ENCODE data around the gene G6PC1. TPM values are rescaled to one million over a fixed set of nuclear protein-coding genes. Genes with fewer than 3 reads are reported as not detected.
"Not testable (repeated sequence)": the region's sequence is repeated elsewhere in the genome, so short reads cannot be mapped to it uniquely, and the experiment has no call there.

Gene G6PC1
- total RNA-seq, 4 donors from 2014 or later: not detected

GRCh38 chr17:42865638-42866094 lies 34.9 kb upstream of the G6PC1 start:
- Histone ChIP-seq H3K4me3 (no peak overlapping the region), H3K27me3 (no peaks in the 10 kb centered on the region), H3K36me3 (no peaks in the 10 kb centered on the region), H3K9me3 (peaks cover 0 to 6% of the 10 kb centered on the region in 2 donors), H3K4me1 (no peaks in the 10 kb centered on the region), H3K27ac (no peak overlapping the region)
- TF ChIP-seq, protein P1, sequence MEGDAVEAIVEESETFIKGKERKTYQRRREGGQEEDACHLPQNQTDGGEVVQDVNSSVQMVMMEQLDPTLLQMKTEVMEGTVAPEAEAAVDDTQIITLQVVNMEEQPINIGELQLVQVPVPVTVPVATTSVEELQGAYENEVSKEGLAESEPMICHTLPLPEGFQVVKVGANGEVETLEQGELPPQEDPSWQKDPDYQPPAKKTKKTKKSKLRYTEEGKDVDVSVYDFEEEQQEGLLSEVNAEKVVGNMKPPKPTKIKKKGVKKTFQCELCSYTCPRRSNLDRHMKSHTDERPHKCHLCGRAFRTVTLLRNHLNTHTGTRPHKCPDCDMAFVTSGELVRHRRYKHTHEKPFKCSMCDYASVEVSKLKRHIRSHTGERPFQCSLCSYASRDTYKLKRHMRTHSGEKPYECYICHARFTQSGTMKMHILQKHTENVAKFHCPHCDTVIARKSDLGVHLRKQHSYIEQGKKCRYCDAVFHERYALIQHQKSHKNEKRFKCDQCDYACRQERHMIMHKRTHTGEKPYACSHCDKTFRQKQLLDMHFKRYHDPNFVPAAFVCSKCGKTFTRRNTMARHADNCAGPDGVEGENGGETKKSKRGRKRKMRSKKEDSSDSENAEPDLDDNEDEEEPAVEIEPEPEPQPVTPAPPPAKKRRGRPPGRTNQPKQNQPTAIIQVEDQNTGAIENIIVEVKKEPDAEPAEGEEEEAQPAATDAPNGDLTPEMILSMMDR (IDR thresholded peaks at IDR 0.05): no peak
- no peak for TF ChIP-seq POLR2A (IDR thresholded peaks at IDR 0.05)
- intact Hi-C loops (cut with DNase I; ENCODE audit: low total_unique reads): no loop called here
- no peak for DNase-seq

GRCh38 chr17:42866216-42866615 lies 34.4 kb upstream of the G6PC1 start:
- Histone ChIP-seq H3K4me3 (no peak overlapping the region), H3K27me3 (no peaks in the 10 kb centered on the region), H3K9me3 (peaks cover 0 to 8% of the 10 kb centered on the region in 2 donors), H3K27ac (no peak overlapping the region), H3K36me3 (no peaks in the 10 kb centered on the region), H3K4me1 (no peaks in the 10 kb centered on the region)
- DNase-seq: no peak
- intact Hi-C loops (cut with DNase I; ENCODE audit: low total_unique reads): no loop called here
- TF ChIP-seq, protein P1 (IDR thresholded peaks at IDR 0.05): no peak
- no peak for TF ChIP-seq POLR2A (IDR thresholded peaks at IDR 0.05)

- Histone ChIP-seq H3K27ac (no peak overlapping the region), H3K36me3 (no peaks in the 10 kb centered on the region), H3K9me3 (peaks cover 0 to 8% of the 10 kb centered on the region in 2 donors), H3K4me3 (no peak overlapping the region), H3K27me3 (no peaks in the 10 kb centered on the region), H3K4me1 (no peaks in the 10 kb centered on the region)
- DNase-seq: no peak
- TF ChIP-seq POLR2A (IDR thresholded peaks at IDR 0.05): no peak
- TF ChIP-seq, protein P1 (IDR thresholded peaks at IDR 0.05): no peak
- intact Hi-C loops (cut with DNase I; ENCODE audit: low total_unique reads): no loop called here
These were observed 33.7 kb upstream of the G6PC1 start for GRCh38 chr17:42866631-42867575.

GRCh38 chr17:42867694-42868261 lies 32.8 kb upstream of the G6PC1 start:
- H3K36me3 ChIP-seq; H3K27me3 ChIP-seq; DNase-seq; intact Hi-C loops (cut with DNase I; ENCODE audit: low total_unique reads); H3K27ac ChIP-seq; H3K9me3 ChIP-seq; H3K4me3 ChIP-seq; H3K4me1 ChIP-seq: not testable (repeated sequence)

DNA sequence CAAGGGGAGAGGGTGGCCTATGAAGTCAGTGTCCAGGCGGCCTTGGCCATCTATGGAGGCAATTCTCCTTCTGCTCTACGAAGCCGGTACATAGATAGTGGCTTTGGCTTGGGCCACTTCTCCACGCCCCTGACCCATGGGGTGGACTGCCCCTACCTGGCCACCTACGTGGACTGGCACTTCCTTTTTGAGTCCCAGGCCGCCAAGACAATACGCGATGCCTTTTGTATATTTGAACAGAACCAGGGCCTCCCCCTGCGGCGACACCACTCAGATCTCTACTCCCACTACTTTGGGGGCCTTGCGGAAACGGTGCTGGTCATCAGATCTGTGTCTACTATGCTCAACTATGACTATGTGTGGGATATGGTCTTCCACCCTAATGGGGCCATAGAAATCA lies 32.3 kb upstream of the G6PC1 start:
- Histone ChIP-seq H3K27ac (no peak overlapping the region), H3K4me3 (no peak overlapping the region), H3K4me1 (no peaks in the 10 kb centered on the region), H3K27me3 (no peaks in the 10 kb centered on the region), H3K36me3 (no peaks in the 10 kb centered on the region), H3K9me3 (peaks cover 0 to 8% of the 10 kb centered on the region in 2 donors)
- no peak for DNase-seq
- TF ChIP-seq POLR2A (IDR thresholded peaks at IDR 0.05): no peak
- TF ChIP-seq, protein P1 (IDR thresholded peaks at IDR 0.05): no peak
- intact Hi-C loops (cut with DNase I; ENCODE audit: low total_unique reads): no loop called here

All from uterus (tissue), 4 donors.